Measurements from ENCODE around the gene WWP2. TPM values are rescaled to one million over a fixed set of nuclear protein-coding genes. Genes with fewer than 3 reads are reported as not detected.
"Not testable (repeated sequence)": the region's sequence is repeated elsewhere in the genome, so short reads cannot be mapped to it uniquely, and the experiment has no call there.

WWP2 gene
- polyA plus RNA-seq, 4 donors: 32.4 to 44.6 (median 35.4) TPM

- Histone ChIP-seq H3K27me3 (ENCODE audit: control insufficient read depth in 3 of 3, insufficient read depth in 3 of 3, low read length in 3 of 3) (no peaks in the 10 kb centered on the region), H3K9me3 (ENCODE audit: control insufficient read depth in 2 of 2, insufficient read depth in 1 of 2, low read depth in 1 of 2, low read length in 1 of 2) (peaks cover 0 to 11% of the 10 kb centered on the region in 2 donors), H3K4me3 (ENCODE audit: low read depth in 1 of 3, low read length in 3 of 3) (no peak overlapping the region), H3K27ac (ENCODE audit: low read depth in 1 of 3, low read length in 2 of 3) (no peak overlapping the region), H3K4me1 (ENCODE audit: control insufficient read depth in 3 of 3, insufficient read depth in 2 of 3, low read depth in 1 of 3, low read length in 2 of 3) (no peaks in the 10 kb centered on the region), H3K36me3 (ENCODE audit: control insufficient read depth in 3 of 3, insufficient read depth in 2 of 3, low read depth in 1 of 3, low read length in 3 of 3) (peaks cover 0 to 55% (median 8%) of the 10 kb centered on the region in 3 donors)
- DNase-seq (no peak), FAIRE-seq (no peak)
- 82 to 87% (median 82%) methylated on average over 5 of the region's 5 CpGs for WGBS, 3 donors
These were observed 51.9 kb downstream of the WWP2 start for GRCh38 chr16:69814078-69814477.

- FAIRE-seq (no peak), DNase-seq (no peak)
- peaks cover 0 to 55% (median 8%) of the 10 kb centered on the region in 3 donors for H3K36me3 ChIP-seq (ENCODE audit: control insufficient read depth in 3 of 3, insufficient read depth in 2 of 3, low read depth in 1 of 3, low read length in 3 of 3)
- 63 to 76% (median 73%) methylated on average over 4 of the region's 4 CpGs for WGBS, 3 donors
- H3K27me3 ChIP-seq (ENCODE audit: control insufficient read depth in 3 of 3, insufficient read depth in 3 of 3, low read length in 3 of 3): no peaks in the 10 kb centered on the region
- no peak overlapping the region for H3K27ac ChIP-seq (ENCODE audit: low read depth in 1 of 3, low read length in 2 of 3)
- peaks cover 0 to 11% of the 10 kb centered on the region in 2 donors for H3K9me3 ChIP-seq (ENCODE audit: control insufficient read depth in 2 of 2, insufficient read depth in 1 of 2, low read depth in 1 of 2, low read length in 1 of 2)
- H3K4me3 ChIP-seq (ENCODE audit: low read depth in 1 of 3, low read length in 3 of 3): no peak overlapping the region
- H3K4me1 ChIP-seq (ENCODE audit: control insufficient read depth in 3 of 3, insufficient read depth in 2 of 3, low read depth in 1 of 3, low read length in 2 of 3): no peaks in the 10 kb centered on the region
These were observed 52.4 kb downstream of the WWP2 start for GRCh38 chr16:69814561-69814960.

GRCh38 chr16:69815216-69815883 is 53.2 kb downstream of the WWP2 start:
- H3K27me3 ChIP-seq (ENCODE audit: control insufficient read depth in 3 of 3, insufficient read depth in 3 of 3, low read length in 3 of 3); H3K27ac ChIP-seq (ENCODE audit: low read depth in 1 of 3, low read length in 2 of 3); FAIRE-seq; H3K4me3 ChIP-seq (ENCODE audit: low read depth in 1 of 3, low read length in 3 of 3); H3K4me1 ChIP-seq (ENCODE audit: control insufficient read depth in 3 of 3, insufficient read depth in 2 of 3, low read depth in 1 of 3, low read length in 2 of 3); DNase-seq: not testable (repeated sequence)
- WGBS, 3 donors: 77 to 84% (median 83%) methylated on average over 15 of the region's 15 CpGs
- Histone ChIP-seq H3K36me3 (ENCODE audit: control insufficient read depth in 3 of 3, insufficient read depth in 2 of 3, low read depth in 1 of 3, low read length in 3 of 3) (peaks cover 0 to 53% (median 8%) of the 10 kb centered on the region in 3 donors), H3K9me3 (ENCODE audit: control insufficient read depth in 2 of 2, insufficient read depth in 1 of 2, low read depth in 1 of 2, low read length in 1 of 2) (peaks cover 0 to 11% of the 10 kb centered on the region in 2 donors)

GRCh38 chr16:69816996-69817395 is 54.9 kb downstream of the WWP2 start:
- no peaks in the 10 kb centered on the region for H3K4me1 ChIP-seq (ENCODE audit: control insufficient read depth in 3 of 3, insufficient read depth in 2 of 3, low read depth in 1 of 3, low read length in 2 of 3)
- H3K36me3 ChIP-seq (ENCODE audit: control insufficient read depth in 3 of 3, insufficient read depth in 2 of 3, low read depth in 1 of 3, low read length in 3 of 3): peaks cover 0 to 56% (median 8%) of the 10 kb centered on the region in 3 donors
- peaks cover 0 to 11% of the 10 kb centered on the region in 2 donors for H3K9me3 ChIP-seq (ENCODE audit: control insufficient read depth in 2 of 2, insufficient read depth in 1 of 2, low read depth in 1 of 2, low read length in 1 of 2)
- no peak overlapping the region for H3K27ac ChIP-seq (ENCODE audit: low read depth in 1 of 3, low read length in 2 of 3)
- no peaks in the 10 kb centered on the region for H3K27me3 ChIP-seq (ENCODE audit: control insufficient read depth in 3 of 3, insufficient read depth in 3 of 3, low read length in 3 of 3)
- 97 to 98% (median 97%) methylated on average over 4 of the region's 4 CpGs for WGBS, 3 donors
- FAIRE-seq (no peak), DNase-seq (no peak)
- H3K4me3 ChIP-seq (ENCODE audit: low read depth in 1 of 3, low read length in 3 of 3): no peak overlapping the region

- DNase-seq (no peak), FAIRE-seq (no peak)
- WGBS, 3 donors: 90 to 93% (median 92%) methylated on average over 8 of the region's 8 CpGs
These were observed 56.9 kb downstream of the WWP2 start for GRCh38 chr16:69818891-69819545.

GRCh38 chr16:69820926-69821541 is 58.9 kb downstream of the WWP2 start:
- WGBS, 3 donors: 78 to 83% (median 79%) methylated on average over 15 of the region's 15 CpGs
- Histone ChIP-seq H3K9me3 (ENCODE audit: control insufficient read depth in 2 of 2, insufficient read depth in 1 of 2, low read depth in 1 of 2, low read length in 1 of 2) (peaks cover 0 to 4% of the 10 kb centered on the region in 2 donors), H3K36me3 (ENCODE audit: control insufficient read depth in 3 of 3, insufficient read depth in 2 of 3, low read depth in 1 of 3, low read length in 3 of 3) (peaks cover 0 to 57% (median 4%) of the 10 kb centered on the region in 3 donors), H3K27me3 (ENCODE audit: control insufficient read depth in 3 of 3, insufficient read depth in 3 of 3, low read length in 3 of 3) (no peaks in the 10 kb centered on the region), H3K27ac (ENCODE audit: low read depth in 1 of 3, low read length in 2 of 3) (no peak overlapping the region), H3K4me1 (ENCODE audit: control insufficient read depth in 3 of 3, insufficient read depth in 2 of 3, low read depth in 1 of 3, low read length in 2 of 3) (no peaks in the 10 kb centered on the region), H3K4me3 (ENCODE audit: low read depth in 1 of 3, low read length in 3 of 3) (no peak overlapping the region)
- FAIRE-seq (no peak), DNase-seq (no peak)

More at GRCh38 chr16:69818891-69819545, 56.9 kb downstream of the WWP2 start:
- Histone ChIP-seq H3K36me3 (ENCODE audit: control insufficient read depth in 3 of 3, insufficient read depth in 2 of 3, low read depth in 1 of 3, low read length in 3 of 3) (peaks cover 0 to 59% (median 6%) of the 10 kb centered on the region in 3 donors), H3K27me3 (ENCODE audit: control insufficient read depth in 3 of 3, insufficient read depth in 3 of 3, low read length in 3 of 3) (no peaks in the 10 kb centered on the region), H3K4me1 (ENCODE audit: control insufficient read depth in 3 of 3, insufficient read depth in 2 of 3, low read depth in 1 of 3, low read length in 2 of 3) (no peaks in the 10 kb centered on the region), H3K4me3 (ENCODE audit: low read depth in 1 of 3, low read length in 3 of 3) (no peak overlapping the region), H3K27ac (ENCODE audit: low read depth in 1 of 3, low read length in 2 of 3) (no peak overlapping the region), H3K9me3 (ENCODE audit: control insufficient read depth in 2 of 2, insufficient read depth in 1 of 2, low read depth in 1 of 2, low read length in 1 of 2) (peaks cover 0 to 4% of the 10 kb centered on the region in 2 donors)

- Histone ChIP-seq H3K36me3 (ENCODE audit: control insufficient read depth in 3 of 3, insufficient read depth in 2 of 3, low read depth in 1 of 3, low read length in 3 of 3) (peaks cover 0 to 55% (median 4%) of the 10 kb centered on the region in 3 donors), H3K9me3 (ENCODE audit: control insufficient read depth in 2 of 2, insufficient read depth in 1 of 2, low read depth in 1 of 2, low read length in 1 of 2) (peaks cover 0 to 4% of the 10 kb centered on the region in 2 donors), H3K4me1 (ENCODE audit: control insufficient read depth in 3 of 3, insufficient read depth in 2 of 3, low read depth in 1 of 3, low read length in 2 of 3) (no peaks in the 10 kb centered on the region), H3K27ac (ENCODE audit: low read depth in 1 of 3, low read length in 2 of 3) (peak overlapping the region in 2 of 3 donors; percentile 42 to 52), H3K4me3 (ENCODE audit: low read depth in 1 of 3, low read length in 3 of 3) (no peak overlapping the region), H3K27me3 (ENCODE audit: control insufficient read depth in 3 of 3, insufficient read depth in 3 of 3, low read length in 3 of 3) (no peaks in the 10 kb centered on the region)
- DNase-seq: no peak
- WGBS, 3 donors: 86 to 96% (median 87%) methylated on average over 6 of the region's 6 CpGs
- FAIRE-seq: no peak
These were observed 59.7 kb downstream of the WWP2 start for GRCh38 chr16:69821844-69822173.

- no peaks in the 10 kb centered on the region for H3K27me3 ChIP-seq (ENCODE audit: control insufficient read depth in 3 of 3, insufficient read depth in 3 of 3, low read length in 3 of 3)
- WGBS, 3 donors: 40 to 77% (median 53%) methylated on average over 11 of the region's 11 CpGs
- no peak for FAIRE-seq
- no peaks in the 10 kb centered on the region for H3K4me1 ChIP-seq (ENCODE audit: control insufficient read depth in 3 of 3, insufficient read depth in 2 of 3, low read depth in 1 of 3, low read length in 2 of 3)
- H3K4me3 ChIP-seq (ENCODE audit: low read depth in 1 of 3, low read length in 3 of 3): no peak overlapping the region
- peaks cover 0 to 4% of the 10 kb centered on the region in 2 donors for H3K9me3 ChIP-seq (ENCODE audit: control insufficient read depth in 2 of 2, insufficient read depth in 1 of 2, low read depth in 1 of 2, low read length in 1 of 2)
- peak; percentile 52 to 88 for DNase-seq
- peak overlapping the region; percentile 42 to 56 (median 52) for H3K27ac ChIP-seq (ENCODE audit: low read depth in 1 of 3, low read length in 2 of 3)
- H3K36me3 ChIP-seq (ENCODE audit: control insufficient read depth in 3 of 3, insufficient read depth in 2 of 3, low read depth in 1 of 3, low read length in 3 of 3): peaks cover 0 to 52% (median 4%) of the 10 kb centered on the region in 3 donors
These were observed 60.2 kb downstream of the WWP2 start for GRCh38 chr16:69822174-69822935.

Data from small intestine (tissue), 7 donors.